Ovary (tissue), 9 donors: Measurements from ENCODE around the gene MAVS. TPM values are rescaled to one million over a fixed set of nuclear protein-coding genes. Genes with fewer than 3 reads are reported as not detected.

ENCODE experiments used
- DNase-seq, 5 donors: peaks; one replicate each; pipeline ENCODE4 v3.0.0-alpha.2; 2019 to 2020
- H3K27ac ChIP-seq, 2 donors: fragments of 200-600 bp; one replicate each; pipeline versions ENCODE4 v1.5.1 to v1.8.0; 2019 to 2022
- H3K27me3 ChIP-seq: fragments of 200-600 bp; one replicate; pipeline ENCODE4 v1.8.0; 2022
- H3K36me3 ChIP-seq: fragments of 200-600 bp; sonication (generic); one replicate; pipeline ENCODE4 v1.5.1; 2019
- H3K4me1 ChIP-seq: one replicate; pipeline ENCODE4 v1.8.1; 2013; ENCODE audit warnings: mild to moderate bottlenecking, moderate library complexity; ENCODE audit not compliant: insufficient read depth
- H3K4me3 ChIP-seq: fragments of 200-600 bp; sonication (generic); one replicate; pipeline ENCODE4 v1.5.1; 2017
- H3K9me3 ChIP-seq, 2 donors: fragments of 200-600 bp in 1 of 2; sonication (generic) in 1 of 2; one replicate each; pipeline versions ENCODE4 v1.5.1 to v1.8.1; 2013 to 2019; ENCODE audit warnings: mild to moderate bottlenecking in 1 of 2, moderate library complexity in 1 of 2
- EP300 ChIP-seq: sonication (generic); formaldehyde crosslinking; IDR thresholded peaks from one replicate; pipeline ENCODE4 v1.6.1; 2017; ENCODE audit warnings: antibody characterized with exemption
- POLR2A ChIP-seq: fragments of 450-650 bp; IDR thresholded peaks from one replicate; pipeline ENCODE4 v1.6.1; 2017; ENCODE audit warnings: antibody characterized with exemption, mild to moderate bottlenecking, moderate library complexity
- WGBS, 3 donors: extraction: QIAGEN DNeasy Blood & Tissue Kit in 1 of 3; methylation state at CpG; one replicate each; pipeline versions ENCODE4 v1.1.5 to v1.1.7; 2013 to 2017; 5-methylcytosine and 5-hydroxymethylcytosine counted together
- intact Hi-C, 4 donors: fragments of 100-400 bp; cut with DNase I; formaldehyde crosslinking; loops; one replicate each; pipeline versions ENCODE4 v1.11.0 to v1.15.1; 2022 to 2023
- polyA plus RNA-seq, 2 donors: library from polyadenylated mRNA; stranded (reverse); fragments of 200-250 nt in 1 of 2; fragments of 350-450 nt in 1 of 2; fragmentation: Illumina TruSeq in 1 of 2; extraction: RNeasy Lipid Tissue Mini Kit (QIAGEN cat#74804) in 1 of 2; gene quantifications; one replicate each; pipeline ENCODE4 v1.2.3, GENCODE V29; 2013 to 2014
- total RNA-seq, 7 donors: library from RNA; depleted of rRNA in 2 of 7; stranded (reverse); fragments of >200 nt in 2 of 7; fragmentation: NEBNext Ultra II Directional in 3 of 7; extraction: Animal tissue kit (Norgen Biotek cat#: 25700) in 3 of 7; gene quantifications; one replicate each; pipeline versions ENCODE4 v1.1.0 to v1.2.4, GENCODE V29; 2016 to 2023
- TF ChIP-seq, protein P1 (sequence below), 3 donors: fragments of 450-650 bp in 2 of 3; fragments of 200-600 bp in 1 of 3; IDR thresholded peaks; one replicate each; pipeline versions ENCODE4 v1.5.1 to v1.8.0; 2016 to 2022; ENCODE audit warnings: antibody characterized with exemption in 3 of 3, mild to moderate bottlenecking in 1 of 3
- donor health status: DM: no; HTN: no; CAD: no; lungs with moderate emphysema.
- donor health status: DM: no; HTN: no; CAD: no.
- donor health status: Bipolar disorder and iron deficiency.
- donor health status: DM: yes; HTN: yes; CAD: no.
- donor health status: DM: no; HTN: no; CAD: no.
- donor health status: DM: yes; HTN: yes; CAD: no.

MAVS gene
- total and polyA plus RNA-seq, 9 donors: 14.2 to 50.5 (median 34.5) TPM

GRCh38 chr20:3801846-3802245, 44.8 kb upstream of the MAVS start:
- Histone ChIP-seq H3K27me3 (no peaks in the 10 kb centered on the region), H3K9me3 (no peaks in the 10 kb centered on the region), H3K27ac (no peak overlapping the region), H3K36me3 (no peaks in the 10 kb centered on the region), H3K4me1 (peaks cover 6% of the 10 kb centered on the region), H3K4me3 (no peak overlapping the region)
- TF ChIP-seq POLR2A (no peak), EP300 (no peak)
- TF ChIP-seq, protein P1, sequence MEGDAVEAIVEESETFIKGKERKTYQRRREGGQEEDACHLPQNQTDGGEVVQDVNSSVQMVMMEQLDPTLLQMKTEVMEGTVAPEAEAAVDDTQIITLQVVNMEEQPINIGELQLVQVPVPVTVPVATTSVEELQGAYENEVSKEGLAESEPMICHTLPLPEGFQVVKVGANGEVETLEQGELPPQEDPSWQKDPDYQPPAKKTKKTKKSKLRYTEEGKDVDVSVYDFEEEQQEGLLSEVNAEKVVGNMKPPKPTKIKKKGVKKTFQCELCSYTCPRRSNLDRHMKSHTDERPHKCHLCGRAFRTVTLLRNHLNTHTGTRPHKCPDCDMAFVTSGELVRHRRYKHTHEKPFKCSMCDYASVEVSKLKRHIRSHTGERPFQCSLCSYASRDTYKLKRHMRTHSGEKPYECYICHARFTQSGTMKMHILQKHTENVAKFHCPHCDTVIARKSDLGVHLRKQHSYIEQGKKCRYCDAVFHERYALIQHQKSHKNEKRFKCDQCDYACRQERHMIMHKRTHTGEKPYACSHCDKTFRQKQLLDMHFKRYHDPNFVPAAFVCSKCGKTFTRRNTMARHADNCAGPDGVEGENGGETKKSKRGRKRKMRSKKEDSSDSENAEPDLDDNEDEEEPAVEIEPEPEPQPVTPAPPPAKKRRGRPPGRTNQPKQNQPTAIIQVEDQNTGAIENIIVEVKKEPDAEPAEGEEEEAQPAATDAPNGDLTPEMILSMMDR (IDR thresholded peaks at IDR 0.05): no peak
- intact Hi-C loops: no loop called here
- WGBS, 3 donors: 93 to 94% (median 93%) methylated on average over 13 of the region's 13 CpGs
- DNase-seq: no peak

DNA sequence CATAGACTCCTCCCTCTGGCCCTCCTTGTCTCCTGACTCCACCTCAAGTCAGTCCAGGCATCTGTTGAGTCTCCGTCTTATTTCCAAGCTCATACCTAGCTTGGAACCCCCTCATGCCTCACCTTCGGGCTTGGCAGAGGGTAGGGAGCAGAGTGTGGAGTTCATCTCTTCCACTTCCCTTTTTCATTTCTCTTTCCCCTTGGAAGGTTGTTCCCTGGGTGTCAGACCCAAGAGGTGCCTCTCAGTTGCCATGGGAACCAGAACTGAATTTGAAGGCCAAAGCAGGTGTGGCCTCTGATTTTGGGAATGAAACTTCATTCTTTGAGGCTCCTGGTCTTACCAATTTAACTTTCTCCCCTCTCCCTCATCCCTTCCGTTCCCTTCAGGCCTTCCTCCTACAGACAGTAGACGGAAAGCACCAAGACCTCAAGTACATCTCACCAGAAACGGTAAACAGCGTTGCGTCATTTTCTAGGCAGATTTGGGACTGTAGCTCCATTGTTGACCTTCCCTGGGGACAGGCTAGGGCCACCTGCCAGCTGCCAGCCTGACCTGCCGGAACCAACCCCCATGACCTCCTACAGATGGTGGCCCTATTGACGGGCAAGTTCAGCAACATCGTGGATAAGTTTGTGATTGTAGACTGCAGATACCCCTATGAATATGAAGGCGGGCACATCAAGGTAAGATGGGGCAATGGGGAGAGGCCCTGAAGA, 44.0 kb upstream of the MAVS start:
- H3K36me3 ChIP-seq: no peaks in the 10 kb centered on the region
- H3K27me3 ChIP-seq: no peaks in the 10 kb centered on the region
- no peak overlapping the region for H3K4me3 ChIP-seq
- no peak overlapping the region for H3K27ac ChIP-seq
- no peaks in the 10 kb centered on the region for H3K9me3 ChIP-seq
- DNase-seq: peak in 1 of 5 donors; percentile 25
- 89 to 94% (median 91%) methylated on average over 11 of the region's 11 CpGs for WGBS, 3 donors
- intact Hi-C loops: no loop called here
- peaks cover 14% of the 10 kb centered on the region for H3K4me1 ChIP-seq
- TF ChIP-seq POLR2A (no peak), EP300 (no peak)
- TF ChIP-seq, protein P1 (IDR thresholded peaks at IDR 0.05): no peak

DNA sequence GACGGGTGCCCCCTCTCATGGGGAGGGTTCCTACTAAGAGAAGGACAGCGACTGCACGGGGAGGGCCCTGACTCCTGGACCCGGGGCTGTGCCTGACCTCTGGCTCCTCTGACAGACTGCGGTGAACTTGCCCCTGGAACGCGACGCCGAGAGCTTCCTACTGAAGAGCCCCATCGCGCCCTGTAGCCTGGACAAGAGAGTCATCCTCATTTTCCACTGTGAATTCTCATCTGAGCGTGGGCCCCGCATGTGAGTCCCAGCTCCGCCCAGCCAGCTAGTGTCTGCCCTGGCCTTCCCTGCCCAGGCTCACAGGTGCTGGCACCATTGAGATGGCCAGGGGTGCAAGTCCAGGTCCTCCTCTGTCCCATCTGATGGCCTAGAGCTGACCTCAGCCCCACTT, 43.3 kb upstream of the MAVS start:
- TF ChIP-seq POLR2A (no peak), EP300 (no peak)
- TF ChIP-seq, protein P1 (IDR thresholded peaks at IDR 0.05): no peak
- Histone ChIP-seq H3K4me3 (no peak overlapping the region), H3K27me3 (no peaks in the 10 kb centered on the region), H3K27ac (no peak overlapping the region), H3K4me1 (peaks cover 16% of the 10 kb centered on the region), H3K36me3 (no peaks in the 10 kb centered on the region), H3K9me3 (no peaks in the 10 kb centered on the region)
- 86 to 95% (median 92%) methylated on average over 14 of the region's 14 CpGs for WGBS, 3 donors
- intact Hi-C loops: no loop called here
- DNase-seq: peak in 1 of 5 donors; percentile 33

DNA sequence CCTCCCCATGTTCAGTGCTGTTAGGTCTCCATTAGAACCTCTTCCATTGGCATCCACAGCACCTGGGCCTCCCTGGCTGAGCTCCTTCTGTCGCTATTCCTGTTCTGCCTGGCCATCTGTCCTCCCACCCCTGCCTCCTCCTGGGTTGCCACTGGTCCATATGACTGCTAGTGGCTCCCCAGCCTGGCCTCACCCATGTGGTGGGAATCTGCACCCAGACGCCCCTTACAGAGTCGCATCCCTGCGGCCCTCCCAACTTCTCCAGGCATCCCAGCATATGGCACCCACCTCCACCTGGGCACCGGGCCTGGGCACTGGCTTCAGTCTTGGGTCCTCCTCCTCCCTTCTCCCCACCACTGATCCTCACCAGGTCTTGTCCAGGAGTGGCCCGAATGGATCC, 42.8 kb upstream of the MAVS start:
- intact Hi-C loops: no loop called here
- H3K27me3 ChIP-seq: no peaks in the 10 kb centered on the region
- TF ChIP-seq EP300: no peak
- no peak for TF ChIP-seq POLR2A
- TF ChIP-seq, protein P1 (IDR thresholded peaks at IDR 0.05): no peak
- WGBS, 3 donors: 83 to 95% (median 94%) methylated on average over 6 of the region's 6 CpGs
- peaks cover 16% of the 10 kb centered on the region for H3K4me1 ChIP-seq
- no peak overlapping the region for H3K4me3 ChIP-seq
- no peaks in the 10 kb centered on the region for H3K9me3 ChIP-seq
- H3K27ac ChIP-seq: no peak overlapping the region
- no peaks in the 10 kb centered on the region for H3K36me3 ChIP-seq
- DNase-seq: peak in 1 of 5 donors; percentile 31
